Urinary bladder (tissue), 4 donors: ENCODE measurements around the gene KLHL3. TPM values are rescaled to one million over a fixed set of nuclear protein-coding genes. Genes with fewer than 3 reads are reported as not detected.

ENCODE experiments used
- DNase-seq: peaks from one replicate; pipeline ENCODE4 v3.0.0-alpha.2; 2015; ENCODE audit errors: extremely low spot score
- H3K27ac ChIP-seq: one replicate; pipeline ENCODE4 v1.5.1; 2013; ENCODE audit warnings: low read depth, mild to moderate bottlenecking, moderate library complexity
- H3K36me3 ChIP-seq: one replicate; pipeline ENCODE4 v1.6.1; 2013; ENCODE audit warnings: mild to moderate bottlenecking, moderate library complexity; ENCODE audit not compliant: insufficient read depth
- H3K4me1 ChIP-seq: one replicate; pipeline ENCODE4 v1.6.1; 2013; ENCODE audit warnings: mild to moderate bottlenecking, moderate library complexity; ENCODE audit not compliant: insufficient read depth
- H3K4me3 ChIP-seq: one replicate; pipeline ENCODE4 v1.5.1; 2013; ENCODE audit warnings: low read depth, low read length
- WGBS: extraction: QIAGEN DNeasy Blood & Tissue Kit; methylation state at CpG from one replicate; pipeline ENCODE4 v1.1.7; 2013; 5-methylcytosine and 5-hydroxymethylcytosine counted together
- polyA plus RNA-seq: library from polyadenylated mRNA; stranded (reverse); fragments of 200-250 nt; gene quantifications from one replicate; pipeline ENCODE4 v1.2.3, GENCODE V29; 2013
- total RNA-seq: library from RNA; depleted of rRNA; stranded (reverse); fragments of >200 nt; gene quantifications from one replicate; pipeline ENCODE4 v1.2.3, GENCODE V29; 2014
- donor health status: healthy with polysubstance abuse.
- donor health status: healthy.

The KLHL3 gene
- total and polyA plus RNA-seq, 2 donors = 3.1 to 12.0 TPM

- DNase-seq = no peak
- H3K36me3 ChIP-seq = no peaks in the 10 kb centered on the region
- no peak overlapping the region for H3K4me3 ChIP-seq
- no peak overlapping the region for H3K27ac ChIP-seq
- no peaks in the 10 kb centered on the region for H3K4me1 ChIP-seq
- WGBS = 88% methylated on average over 10 of the region's 10 CpGs
Observed at GRCh38 chr5:137621861-137622823, 113.7 kb downstream of the KLHL3 start.

GRCh38 chr5:137621306-137621705 is 114.6 kb downstream of the KLHL3 start:
- Histone ChIP-seq H3K4me1 (no peaks in the 10 kb centered on the region), H3K4me3 (no peak overlapping the region), H3K36me3 (no peaks in the 10 kb centered on the region), H3K27ac (no peak overlapping the region)
- DNase-seq = no peak
- 87% methylated on average over 3 of the region's 3 CpGs for WGBS

- Histone ChIP-seq H3K4me1 (no peaks in the 10 kb centered on the region), H3K27ac (no peak overlapping the region), H3K36me3 (no peaks in the 10 kb centered on the region), H3K4me3 (no peak overlapping the region)
- 44% methylated on average over 12 of the region's 12 CpGs for WGBS
- no peak for DNase-seq
Observed at GRCh38 chr5:137619191-137619870, 116.6 kb downstream of the KLHL3 start.

GRCh38 chr5:137618476-137618875 is 117.4 kb downstream of the KLHL3 start:
- 90% methylated on average over 7 of the region's 7 CpGs for WGBS

GRCh38 chr5:137617528-137618205 is 118.2 kb downstream of the KLHL3 start:
- Histone ChIP-seq H3K27ac (no peak overlapping the region), H3K36me3 (no peaks in the 10 kb centered on the region), H3K4me3 (no peak overlapping the region), H3K4me1 (no peaks in the 10 kb centered on the region)
- WGBS = 92% methylated on average over 7 of the region's 7 CpGs
- no peak for DNase-seq

More at GRCh38 chr5:137618476-137618875, 117.4 kb downstream of the KLHL3 start:
- no peaks in the 10 kb centered on the region for H3K36me3 ChIP-seq
- H3K27ac ChIP-seq = no peak overlapping the region
- H3K4me3 ChIP-seq = no peak overlapping the region
- no peak for DNase-seq
- no peaks in the 10 kb centered on the region for H3K4me1 ChIP-seq

GRCh38 chr5:137616046-137616445 is 119.8 kb downstream of the KLHL3 start:
- DNase-seq = no peak
- no peaks in the 10 kb centered on the region for H3K4me1 ChIP-seq
- no peak overlapping the region for H3K4me3 ChIP-seq
- no peaks in the 10 kb centered on the region for H3K36me3 ChIP-seq
- 74% methylated on average over 5 of the region's 5 CpGs for WGBS
- H3K27ac ChIP-seq = no peak overlapping the region

- no peaks in the 10 kb centered on the region for H3K36me3 ChIP-seq
- no peak overlapping the region for H3K27ac ChIP-seq
- WGBS = 75% methylated on average over 5 of the region's 5 CpGs
- H3K4me1 ChIP-seq = no peaks in the 10 kb centered on the region
- no peak overlapping the region for H3K4me3 ChIP-seq
- no peak for DNase-seq
Observed at GRCh38 chr5:137615171-137615775, 120.6 kb downstream of the KLHL3 start.

GRCh38 chr5:137613554-137614265 is 122.2 kb downstream of the KLHL3 start:
- no peak overlapping the region for H3K27ac ChIP-seq
- no peaks in the 10 kb centered on the region for H3K36me3 ChIP-seq
- H3K4me1 ChIP-seq = no peaks in the 10 kb centered on the region
- DNase-seq = no peak
- no peak overlapping the region for H3K4me3 ChIP-seq
- WGBS = 80% methylated on average over 7 of the region's 7 CpGs

- H3K4me1 ChIP-seq = no peaks in the 10 kb centered on the region
- no peak overlapping the region for H3K4me3 ChIP-seq
- no peak for DNase-seq
- H3K27ac ChIP-seq = no peak overlapping the region
- H3K36me3 ChIP-seq = no peaks in the 10 kb centered on the region
Observed at GRCh38 chr5:137612576-137612975, 123.3 kb downstream of the KLHL3 start.

GRCh38 chr5:137611794-137612435 is 124.0 kb downstream of the KLHL3 start:
- no peak overlapping the region for H3K27ac ChIP-seq
- DNase-seq = no peak
- H3K4me3 ChIP-seq = no peak overlapping the region
- 80% methylated on average over 9 of the region's 9 CpGs for WGBS
- H3K36me3 ChIP-seq = no peaks in the 10 kb centered on the region
- no peaks in the 10 kb centered on the region for H3K4me1 ChIP-seq

GRCh38 chr5:137611011-137611580 is 124.8 kb downstream of the KLHL3 start:
- Histone ChIP-seq H3K27ac (no peak overlapping the region), H3K4me3 (no peak overlapping the region), H3K4me1 (no peaks in the 10 kb centered on the region), H3K36me3 (no peaks in the 10 kb centered on the region)
- DNase-seq = no peak
- 76% methylated on average over 4 of the region's 4 CpGs for WGBS

- no peak for DNase-seq
- Histone ChIP-seq H3K27ac (no peak overlapping the region), H3K4me1 (no peaks in the 10 kb centered on the region), H3K36me3 (no peaks in the 10 kb centered on the region), H3K4me3 (no peak overlapping the region)
- WGBS = 86% methylated on average over 4 of the region's 4 CpGs
Observed at GRCh38 chr5:137610598-137610997, 125.3 kb downstream of the KLHL3 start.
